H9 (cell line): ENCODE results near the gene DIRAS3. TPM values are rescaled to one million over a fixed set of nuclear protein-coding genes. Genes with fewer than 3 reads are reported as not detected.

Experiments
- DNase-seq: peaks from one replicate; pipeline ENCODE4 v3.0.0-alpha.2; 2017
- H2AFZ ChIP-seq: one replicate; pipeline ENCODE4 v1.6.1; 2013; ENCODE audit warnings: mild to moderate bottlenecking, low read length, control low read depth, moderate library complexity
- H2AK5ac ChIP-seq: 2 replicates; pipeline ENCODE4 v1.6.1; 2013; ENCODE audit warnings: low read length, control low read depth, mixed read lengths; ENCODE audit not compliant: insufficient read length
- H2BK120ac ChIP-seq: one replicate; pipeline ENCODE4 v1.6.1; 2013; ENCODE audit warnings: low read depth, mild to moderate bottlenecking, low read length, control low read depth, inconsistent platforms; ENCODE audit not compliant: poor library complexity, severe bottlenecking
- H2BK12ac ChIP-seq: 2 replicates; pipeline ENCODE4 v1.6.1; 2013; ENCODE audit warnings: low read length, control low read depth, mixed read lengths, low read depth; ENCODE audit not compliant: insufficient read length
- H2BK15ac ChIP-seq: 2 replicates; pipeline ENCODE4 v1.6.1; 2013; ENCODE audit warnings: low read depth, low read length, control low read depth
- H2BK20ac ChIP-seq: one replicate; pipeline ENCODE4 v1.6.1; 2013; ENCODE audit warnings: low read depth, mild to moderate bottlenecking, low read length, control low read depth, inconsistent platforms; ENCODE audit not compliant: poor library complexity, severe bottlenecking
- H2BK5ac ChIP-seq: 2 replicates; pipeline ENCODE4 v1.6.1; 2013; ENCODE audit warnings: low read length, control low read depth, mixed read lengths; ENCODE audit not compliant: insufficient read length
- H3K14ac ChIP-seq: 2 replicates; pipeline ENCODE4 v1.6.1; 2013; ENCODE audit warnings: low read length, control low read depth; ENCODE audit not compliant: insufficient read depth
- H3K18ac ChIP-seq: 2 replicates; pipeline ENCODE4 v1.6.1; 2013; ENCODE audit warnings: low read depth, mild to moderate bottlenecking, mixed read lengths, low read length, control low read depth; ENCODE audit not compliant: insufficient read length
- H3K23ac ChIP-seq: 2 replicates; pipeline ENCODE4 v1.6.1; 2013; ENCODE audit warnings: low read length, control low read depth, mixed read lengths, low read depth; ENCODE audit not compliant: insufficient read length
- H3K23me2 ChIP-seq: 2 replicates; pipeline ENCODE4 v1.6.1; 2013; ENCODE audit warnings: low read depth, mild to moderate bottlenecking, mixed read lengths, low read length, control low read depth; ENCODE audit not compliant: insufficient read length, poor library complexity, severe bottlenecking
- H3K27ac ChIP-seq: 2 replicates; pipeline ENCODE4 v1.5.1; 2013; ENCODE audit warnings: low read length, control low read depth, mixed read lengths, low read depth; ENCODE audit not compliant: insufficient read length
- H3K27me3 ChIP-seq: 2 replicates; pipeline ENCODE4 v1.6.1; 2013; ENCODE audit warnings: low read length, control low read depth, inconsistent platforms; ENCODE audit not compliant: insufficient read depth
- H3K4ac ChIP-seq: 2 replicates; pipeline ENCODE4 v1.6.1; 2013; ENCODE audit warnings: low read depth, mild to moderate bottlenecking, control low read depth, inconsistent platforms, low read length, moderate library complexity
- H3K4me1 ChIP-seq: 2 replicates; pipeline ENCODE4 v1.6.1; 2013; ENCODE audit warnings: low read length, control low read depth, inconsistent platforms; ENCODE audit not compliant: insufficient read depth
- H3K4me2 ChIP-seq: 2 replicates; pipeline ENCODE4 v1.6.1; 2013; ENCODE audit warnings: low read length, control low read depth, mixed read lengths; ENCODE audit not compliant: insufficient read length, insufficient read depth
- H3K56ac ChIP-seq: 2 replicates; pipeline ENCODE4 v1.6.1; 2013; ENCODE audit warnings: low read depth, mild to moderate bottlenecking, mixed read lengths, low read length, control low read depth; ENCODE audit not compliant: insufficient read length
- H3K79me1 ChIP-seq: 2 replicates; pipeline ENCODE4 v1.6.1; 2013; ENCODE audit warnings: low read depth, mild to moderate bottlenecking, moderate library complexity, low read length, control low read depth, inconsistent platforms; ENCODE audit not compliant: insufficient read depth, poor library complexity, severe bottlenecking
- H3K79me2 ChIP-seq: 2 replicates; pipeline ENCODE4 v1.6.1; 2013; ENCODE audit warnings: low read length, control low read depth, inconsistent platforms; ENCODE audit not compliant: insufficient read depth
- H3K9ac ChIP-seq: 2 replicates; pipeline ENCODE4 v1.6.1; 2013; ENCODE audit warnings: low read length, control low read depth, mixed read lengths; ENCODE audit not compliant: insufficient read length; ENCODE audit errors: extremely low read depth
- H3K9me3 ChIP-seq: one replicate; pipeline ENCODE4 v1.6.1; 2013; ENCODE audit warnings: low read depth, low read length, inconsistent platforms; ENCODE audit not compliant: control insufficient read depth
- H3T11ph ChIP-seq: one replicate; pipeline ENCODE4 v1.6.1; 2013; ENCODE audit warnings: mild to moderate bottlenecking, low read length, control low read depth, inconsistent platforms
- H4K20me1 ChIP-seq: one replicate; pipeline ENCODE4 v1.6.1; 2013; ENCODE audit not compliant: control insufficient read depth, insufficient read length, insufficient read depth
- H4K5ac ChIP-seq: 2 replicates; pipeline ENCODE4 v1.6.1; 2013; ENCODE audit warnings: low read depth, mild to moderate bottlenecking, mixed read lengths, low read length, control low read depth; ENCODE audit not compliant: insufficient read length
- H4K8ac ChIP-seq: replicated peaks from 2 replicates; pipeline ENCODE4 v1.6.1; 2013; ENCODE audit warnings: low read length, control low read depth, mixed read lengths, low read depth; ENCODE audit not compliant: insufficient read length
- H4K91ac ChIP-seq: 2 replicates; pipeline ENCODE4 v1.6.1; 2013; ENCODE audit warnings: low read depth, mild to moderate bottlenecking, moderate library complexity, mixed read lengths, low read length, control low read depth; ENCODE audit not compliant: insufficient read length
- H3K27ac Mint-ChIP-seq, 3 experiments: 2 replicates in 2 of 3; 3 replicates in 1 of 3; pipeline ENCODE4 v1.8.0; 2020 to 2021; ENCODE audit warnings: mixed read lengths in 3 of 3, mild to moderate bottlenecking in 1 of 3, moderate library complexity in 1 of 3
- H3K27me3 Mint-ChIP-seq: 2 replicates; pipeline ENCODE4 v1.8.0; 2021; ENCODE audit warnings: low read depth, mild to moderate bottlenecking, moderate library complexity, mixed read lengths
- H3K36me3 Mint-ChIP-seq, 3 experiments: 2 replicates in 2 of 3; 3 replicates in 1 of 3; pipeline ENCODE4 v1.8.0; 2020 to 2021; ENCODE audit warnings: low read depth in 3 of 3, mixed read lengths in 3 of 3; ENCODE audit not compliant: insufficient read depth in 1 of 3
- H3K4me1 Mint-ChIP-seq, 2 experiments: 2 replicates each; pipeline ENCODE4 v1.8.0; 2020; ENCODE audit warnings: mixed read lengths in 2 of 2
- H3K4me3 Mint-ChIP-seq, 2 experiments: 2 replicates in 1 of 2; 3 replicates in 1 of 2; pipeline ENCODE4 v1.8.0; 2020 to 2021; ENCODE audit warnings: mild to moderate bottlenecking in 2 of 2, mixed read lengths in 2 of 2, moderate library complexity in 1 of 2
- H3K9me3 Mint-ChIP-seq, 2 experiments: 2 replicates in 1 of 2; 3 replicates in 1 of 2; pipeline ENCODE4 v1.8.0; 2020; ENCODE audit warnings: mild to moderate bottlenecking in 2 of 2, mixed read lengths in 2 of 2, moderate library complexity in 1 of 2
- WGBS: extraction: QIAGEN DNeasy Blood & Tissue Kit; methylation state at CpG from one replicate; pipeline ENCODE4 v1.1.7; 2013; ENCODE audit warnings: missing lambda C conversion rate, low lambda C conversion rate, mixed read lengths; ENCODE audit not compliant: insufficient read length; ENCODE audit errors: extremely low coverage; 5-methylcytosine and 5-hydroxymethylcytosine counted together
- total RNA-seq: library from RNA; stranded (reverse); gene quantifications from 2 replicates; pipeline ENCODE4 v1.2.1, GENCODE V29; 2021
- TF ChIP-seq, protein P1 (sequence below): fragments of 200-600 bp; sonication (generic); conservative IDR thresholded peaks from 3 replicates; pipeline ENCODE4 v1.8.0; 2021; ENCODE audit warnings: antibody characterized with exemption, mild to moderate bottlenecking

DIRAS3 gene
- total RNA-seq, 1 experiment from 2014 or later = not detected

DNA sequence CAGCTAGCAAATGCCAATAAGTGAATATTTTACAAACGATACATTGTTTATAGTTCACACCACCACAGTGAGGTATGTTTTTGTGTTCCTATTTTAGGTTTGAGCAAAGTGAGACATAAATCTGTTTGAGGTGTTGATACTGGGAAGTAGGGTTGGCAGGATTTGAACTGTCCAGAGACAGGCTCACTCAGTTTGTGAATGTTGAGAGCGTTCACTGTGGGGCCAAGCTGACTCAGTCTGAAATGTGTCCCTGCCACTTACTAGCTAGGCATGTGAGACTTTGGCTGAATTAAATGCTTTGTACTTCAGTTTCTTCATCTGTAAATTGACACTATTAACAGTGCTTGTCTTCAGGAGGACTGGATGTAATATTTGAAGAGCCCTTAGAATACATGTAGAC is 35.1 kb downstream of the DIRAS3 start:
- H2AFZ ChIP-seq = no peak overlapping the region
- H2BK120ac ChIP-seq = no peak overlapping the region
- no peak overlapping the region for H2BK12ac ChIP-seq
- H3K56ac ChIP-seq = no peak overlapping the region
- H2AK5ac ChIP-seq = no peak overlapping the region
- no peaks in the 10 kb centered on the region for H3K79me2 ChIP-seq
- H3K27me3 Mint-ChIP-seq = no peaks in the 10 kb centered on the region; the same call in 1 of the 2 replicates
- DNase-seq = no peak
- no peaks in the 10 kb centered on the region for H4K20me1 ChIP-seq
- H3K36me3 Mint-ChIP-seq = no peaks in the 10 kb centered on the region
- no peak overlapping the region for H3K23ac ChIP-seq
- no peaks in the 10 kb centered on the region for H3K4me1 ChIP-seq
- peaks cover 0 to 3% of the 10 kb centered on the region in 2 experiments; a peak in 1 of 4 replicates for H3K4me1 Mint-ChIP-seq
- no peaks in the 10 kb centered on the region for H3K9me3 Mint-ChIP-seq
- H3K4me2 ChIP-seq = no peak overlapping the region
- no peaks in the 10 kb centered on the region for H3K9me3 ChIP-seq
- no peak overlapping the region for H3K18ac ChIP-seq
- H3K27ac Mint-ChIP-seq = no peak overlapping the region; a peak in 1 of 7 replicates
- H3T11ph ChIP-seq = no peak overlapping the region
- no peak overlapping the region for H4K91ac ChIP-seq
- no peak overlapping the region for H3K4me3 Mint-ChIP-seq
- no peak overlapping the region for H3K4ac ChIP-seq
- no peak overlapping the region for H2BK5ac ChIP-seq
- no peak overlapping the region for H2BK15ac ChIP-seq
- no peaks in the 10 kb centered on the region for H3K23me2 ChIP-seq
- H3K79me1 ChIP-seq = no peaks in the 10 kb centered on the region
- H3K27me3 ChIP-seq = no peaks in the 10 kb centered on the region
- H4K8ac ChIP-seq = no peak overlapping the region
- WGBS = no CpG with 5 or more reads among the region's 2 CpGs
- H3K27ac ChIP-seq = no peak overlapping the region
- no peak overlapping the region for H3K9ac ChIP-seq
- TF ChIP-seq, protein P1, sequence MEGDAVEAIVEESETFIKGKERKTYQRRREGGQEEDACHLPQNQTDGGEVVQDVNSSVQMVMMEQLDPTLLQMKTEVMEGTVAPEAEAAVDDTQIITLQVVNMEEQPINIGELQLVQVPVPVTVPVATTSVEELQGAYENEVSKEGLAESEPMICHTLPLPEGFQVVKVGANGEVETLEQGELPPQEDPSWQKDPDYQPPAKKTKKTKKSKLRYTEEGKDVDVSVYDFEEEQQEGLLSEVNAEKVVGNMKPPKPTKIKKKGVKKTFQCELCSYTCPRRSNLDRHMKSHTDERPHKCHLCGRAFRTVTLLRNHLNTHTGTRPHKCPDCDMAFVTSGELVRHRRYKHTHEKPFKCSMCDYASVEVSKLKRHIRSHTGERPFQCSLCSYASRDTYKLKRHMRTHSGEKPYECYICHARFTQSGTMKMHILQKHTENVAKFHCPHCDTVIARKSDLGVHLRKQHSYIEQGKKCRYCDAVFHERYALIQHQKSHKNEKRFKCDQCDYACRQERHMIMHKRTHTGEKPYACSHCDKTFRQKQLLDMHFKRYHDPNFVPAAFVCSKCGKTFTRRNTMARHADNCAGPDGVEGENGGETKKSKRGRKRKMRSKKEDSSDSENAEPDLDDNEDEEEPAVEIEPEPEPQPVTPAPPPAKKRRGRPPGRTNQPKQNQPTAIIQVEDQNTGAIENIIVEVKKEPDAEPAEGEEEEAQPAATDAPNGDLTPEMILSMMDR = no peak
- no peak overlapping the region for H3K14ac ChIP-seq
- no peak overlapping the region for H4K5ac ChIP-seq
- H2BK20ac ChIP-seq = no peak overlapping the region
